GM19468 (cell line): ENCODE data around the gene SQSTM1.

Experiments used
- ATAC-seq: cut with Tn5 transposase; IDR thresholded peaks from one replicate; pipeline ENCODE4 v1.9.1; 2021; ENCODE audit warnings: mild to moderate bottlenecking, moderate library complexity, moderate number of reproducible peaks; ENCODE audit not compliant: unreplicated experiment; ENCODE audit errors: extremely low read depth

SQSTM1 gene

GRCh38 chr5:179885491-179886090, 64.9 kb downstream of the SQSTM1 start:
- ATAC-seq, result no peak

- ATAC-seq, result no peak
Measured at GRCh38 chr5:179886190-179886911, 65.6 kb downstream of the SQSTM1 start.

DNA sequence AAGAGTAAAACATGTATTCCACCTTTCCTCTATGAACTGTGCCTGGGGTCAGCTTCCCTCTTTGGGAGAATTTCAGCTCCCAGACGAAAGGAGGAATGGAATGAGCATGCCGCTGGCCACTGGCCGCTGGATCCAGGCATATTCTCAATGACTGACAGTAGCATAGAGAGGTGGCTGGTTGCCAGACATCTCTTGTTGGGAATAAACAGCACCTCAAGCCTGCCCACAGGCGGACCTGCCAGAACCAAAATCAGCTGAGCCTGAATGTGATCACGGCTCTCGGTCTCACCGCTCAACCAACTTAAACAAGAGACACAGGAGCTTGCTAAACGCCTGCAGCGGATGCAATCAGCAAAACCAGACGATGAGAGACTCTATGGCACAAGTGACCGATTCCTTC, 66.4 kb downstream of the SQSTM1 start:
- ATAC-seq, result no peak
